GM06990 (cell line): ENCODE results near the gene CD27.
"Not testable (repeated sequence)": the region's sequence is repeated elsewhere in the genome, so short reads cannot be mapped to it uniquely, and the experiment has no call there.

Source experiments
- DNase-seq: peaks from one replicate; pipeline ENCODE4 v3.0.0-alpha.2; 2011; ENCODE audit not compliant: insufficient read length; ENCODE audit errors: extremely low read depth
- H3K27me3 ChIP-seq: replicated peaks from 2 replicates; pipeline ENCODE4 v1.6.0; 2011; ENCODE audit warnings: low read length; ENCODE audit not compliant: control insufficient read depth, insufficient read depth
- H3K36me3 ChIP-seq: 2 replicates; pipeline ENCODE4 v1.5.1; 2011; ENCODE audit warnings: low read length; ENCODE audit not compliant: control insufficient read depth, insufficient read depth
- H3K4me3 ChIP-seq: replicated peaks from 2 replicates; pipeline ENCODE4 v1.5.1; 2011; ENCODE audit warnings: low read depth, mild to moderate bottlenecking, control low read depth, low read length
- CTCF ChIP-seq: IDR thresholded peaks from 2 replicates; pipeline ENCODE4 v1.5.1; 2011; ENCODE audit warnings: low read length, control low read depth, mild to moderate bottlenecking, inconsistent platforms; ENCODE audit not compliant: insufficient read depth, poor library complexity, severe bottlenecking

The CD27 gene

DNA sequence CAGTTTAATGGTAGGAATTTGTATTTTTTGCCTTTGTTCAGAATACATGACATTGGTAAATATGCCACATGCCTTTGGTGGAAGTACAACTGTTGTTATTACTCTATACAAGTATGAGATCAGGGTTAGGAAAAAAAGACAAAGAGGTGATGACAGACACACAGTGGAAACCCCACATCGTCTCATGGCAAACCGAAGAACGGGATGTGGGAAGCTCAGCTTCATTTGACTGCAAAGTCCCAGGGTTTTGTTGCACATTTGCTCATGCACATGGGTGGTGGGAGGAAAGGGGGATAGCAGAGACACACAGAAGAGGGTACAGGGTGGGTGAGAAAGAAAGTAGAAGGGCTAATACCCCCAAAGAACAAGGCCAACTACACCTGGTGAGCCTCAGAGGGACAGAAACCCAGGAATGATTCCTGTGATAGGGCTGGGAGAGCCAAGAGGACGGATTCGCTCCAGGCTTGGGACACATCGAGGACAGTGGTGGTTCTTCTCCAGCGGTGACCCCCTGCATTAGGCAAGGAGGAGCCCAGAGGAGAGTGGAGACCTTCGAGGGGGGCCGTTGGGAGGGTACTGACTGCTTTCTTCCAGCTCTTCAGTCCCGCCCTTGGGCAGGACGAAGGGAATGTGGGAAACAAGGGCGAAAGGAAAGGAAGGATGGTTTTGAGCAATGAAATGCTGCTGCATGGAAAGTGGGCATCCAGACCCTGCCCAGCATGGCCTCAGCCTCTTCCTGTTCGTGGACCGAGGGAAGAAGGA, 17.7 kb downstream of the CD27 start:
- Histone ChIP-seq H3K36me3 (peaks cover 53% of the 10 kb centered on the region), H3K27me3 (no peaks in the 10 kb centered on the region), H3K4me3 (no peak overlapping the region)
- TF ChIP-seq CTCF = no peak
- no peak for DNase-seq

- H3K27me3 ChIP-seq = no peaks in the 10 kb centered on the region
- no peak overlapping the region for H3K4me3 ChIP-seq
- H3K36me3 ChIP-seq = peaks cover 47% of the 10 kb centered on the region
- TF ChIP-seq CTCF = no peak
- no peak for DNase-seq
Measured at GRCh38 chr12:6463216-6463615, 18.5 kb downstream of the CD27 start.

GRCh38 chr12:6463858-6464257, 19.1 kb downstream of the CD27 start:
- TF ChIP-seq CTCF = no peak
- Histone ChIP-seq H3K27me3 (no peaks in the 10 kb centered on the region), H3K36me3 (peaks cover 41% of the 10 kb centered on the region), H3K4me3 (no peak overlapping the region)
- no peak for DNase-seq

DNA sequence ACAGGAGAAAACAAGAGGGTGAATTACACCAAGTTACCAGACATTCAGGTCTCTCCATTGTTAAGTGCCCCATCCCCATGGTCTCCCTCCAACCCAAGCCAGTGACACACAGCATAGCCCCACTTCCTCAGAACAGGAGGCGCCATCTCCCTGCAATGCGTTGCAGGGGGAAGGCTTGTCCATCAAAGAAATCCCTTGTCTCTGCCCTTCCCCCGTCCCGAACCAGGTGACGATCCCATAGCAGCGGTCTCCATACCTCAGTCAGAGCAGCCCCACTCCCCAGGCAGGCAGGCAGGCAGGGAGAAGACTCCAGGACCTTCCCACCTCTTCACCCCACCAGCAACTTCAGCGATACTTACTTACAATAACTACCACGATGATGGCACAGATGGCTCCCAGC, 19.8 kb downstream of the CD27 start:
- no peaks in the 10 kb centered on the region for H3K27me3 ChIP-seq
- H3K36me3 ChIP-seq = peaks cover 40% of the 10 kb centered on the region
- no peak overlapping the region for H3K4me3 ChIP-seq
- no peak for DNase-seq
- no peak for TF ChIP-seq CTCF

GRCh38 chr12:6465467-6466183, 20.9 kb downstream of the CD27 start:
- DNase-seq = no peak
- H3K36me3 ChIP-seq = peaks cover 38% of the 10 kb centered on the region
- no peaks in the 10 kb centered on the region for H3K27me3 ChIP-seq
- TF ChIP-seq CTCF = peak; percentile 89
- H3K4me3 ChIP-seq = no peak overlapping the region

- no peak for TF ChIP-seq CTCF
- H3K36me3 ChIP-seq = peaks cover 36% of the 10 kb centered on the region
- no peaks in the 10 kb centered on the region for H3K27me3 ChIP-seq
- no peak overlapping the region for H3K4me3 ChIP-seq
- no peak for DNase-seq
Measured at GRCh38 chr12:6466184-6466573, 21.4 kb downstream of the CD27 start.

- peaks cover 36% of the 10 kb centered on the region for H3K36me3 ChIP-seq
- not testable (repeated sequence) for DNase-seq, H3K27me3 ChIP-seq, H3K4me3 ChIP-seq
Measured at GRCh38 chr12:6466751-6467150, 22.0 kb downstream of the CD27 start.

GRCh38 chr12:6467571-6468282, 23.0 kb downstream of the CD27 start:
- not testable (repeated sequence) for DNase-seq, H3K27me3 ChIP-seq, H3K4me3 ChIP-seq
- peaks cover 32% of the 10 kb centered on the region for H3K36me3 ChIP-seq
